ENCODE results near the gene KDELR1. TPM values are rescaled to one million over a fixed set of nuclear protein-coding genes. Genes with fewer than 3 reads are reported as not detected.

KDELR1 gene
- total RNA-seq, 1 experiment from 2014 or later, result 111 TPM

DNA sequence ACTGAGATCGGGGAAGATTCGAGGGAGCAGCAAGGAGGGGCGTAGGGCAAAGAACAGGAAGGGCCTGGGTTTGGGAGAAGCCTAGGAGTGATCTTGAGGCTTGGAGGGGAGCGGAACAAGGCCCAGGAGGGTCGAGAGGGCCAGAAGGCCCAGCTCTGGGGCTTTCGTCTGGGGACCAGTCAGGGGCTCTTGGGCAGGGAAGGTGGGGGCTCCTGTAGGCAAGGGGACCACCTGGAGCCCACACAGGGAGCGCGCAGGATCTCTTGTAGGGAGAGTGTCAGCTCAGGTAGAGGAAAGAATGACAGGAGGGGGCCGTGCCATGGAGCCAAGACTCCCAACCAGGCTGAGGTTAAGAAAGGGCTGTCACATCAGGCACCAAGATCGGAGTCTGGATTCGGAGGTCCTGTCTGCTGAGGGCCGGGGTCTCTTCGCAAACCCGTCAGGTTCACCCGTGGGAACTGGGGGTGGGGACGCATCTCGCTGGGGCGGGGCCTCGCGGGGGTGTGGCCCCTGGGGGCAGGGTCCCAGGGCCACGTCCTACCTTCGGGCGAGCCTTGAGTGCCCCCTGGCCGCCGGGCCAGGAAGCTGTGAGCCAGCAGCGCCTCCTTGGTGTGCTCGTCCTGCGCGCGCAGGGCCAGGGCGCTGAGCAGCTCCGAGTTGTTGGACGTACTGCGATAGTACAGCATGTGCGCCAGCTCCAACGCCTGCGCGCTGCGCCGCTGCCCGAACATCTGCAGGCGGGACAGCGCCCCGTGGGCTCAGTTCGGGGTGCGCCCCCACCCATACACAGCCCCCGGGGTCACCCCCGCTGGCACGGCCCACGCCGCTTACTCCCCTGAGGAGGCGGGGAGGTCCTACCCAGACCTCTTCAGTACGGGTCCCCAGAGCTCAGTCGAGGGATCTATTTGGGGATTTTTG lies 57.6 kb downstream of the KDELR1 start:
- Histone ChIP-seq H3K36me3 (ENCODE audit: control insufficient read depth, insufficient read depth, low read length) (no peaks in the 10 kb centered on the region), H3K9me3 (ENCODE audit: control insufficient read depth, insufficient read depth, low read depth, low read length) (no peaks in the 10 kb centered on the region), H3K27ac (ENCODE audit: low read length) (peak overlapping the region; percentile 71), H3K4me3 (ENCODE audit: low read depth in 2 of 2, low read length in 2 of 2) (peak overlapping the region; percentile 42 to 66), H3K4me1 (ENCODE audit: control insufficient read depth, insufficient read depth, low read length) (peaks cover 7% of the 10 kb centered on the region), H3K27me3 (ENCODE audit: control insufficient read depth, insufficient read depth, low read length) (no peaks in the 10 kb centered on the region)
- peak; percentile 90 for ATAC-seq
- BruUV-seq (replicated peaks), result no TSS peak
- intact Hi-C loops (cut with micrococcal nuclease; ENCODE audit: unreplicated experiment) (no loop called here), in situ Hi-C loops (cut with HindIII; ENCODE audit: low pct_unique_long_range_greater_than_20kb, low sequenced_read_pairs) (no loop called here)
- CTCF ChIA-PET, result interaction anchor here (0.7 to 2.3 kb wide), 8 partner anchors 9 to 228 kb away, joined by 3 to 20 read pairs (median 5); partner anchors contain the start of gene EMP3
- DNase-seq (ENCODE audit: low read depth, low spot score), result no peak
- peak; percentile 38; the same call in 1 of the 2 replicates for TF ChIP-seq POLR2AphosphoS5 (IDR thresholded peaks at IDR 0.05; ENCODE audit: low read depth, low read length)
- TF ChIP-seq, protein P1, sequence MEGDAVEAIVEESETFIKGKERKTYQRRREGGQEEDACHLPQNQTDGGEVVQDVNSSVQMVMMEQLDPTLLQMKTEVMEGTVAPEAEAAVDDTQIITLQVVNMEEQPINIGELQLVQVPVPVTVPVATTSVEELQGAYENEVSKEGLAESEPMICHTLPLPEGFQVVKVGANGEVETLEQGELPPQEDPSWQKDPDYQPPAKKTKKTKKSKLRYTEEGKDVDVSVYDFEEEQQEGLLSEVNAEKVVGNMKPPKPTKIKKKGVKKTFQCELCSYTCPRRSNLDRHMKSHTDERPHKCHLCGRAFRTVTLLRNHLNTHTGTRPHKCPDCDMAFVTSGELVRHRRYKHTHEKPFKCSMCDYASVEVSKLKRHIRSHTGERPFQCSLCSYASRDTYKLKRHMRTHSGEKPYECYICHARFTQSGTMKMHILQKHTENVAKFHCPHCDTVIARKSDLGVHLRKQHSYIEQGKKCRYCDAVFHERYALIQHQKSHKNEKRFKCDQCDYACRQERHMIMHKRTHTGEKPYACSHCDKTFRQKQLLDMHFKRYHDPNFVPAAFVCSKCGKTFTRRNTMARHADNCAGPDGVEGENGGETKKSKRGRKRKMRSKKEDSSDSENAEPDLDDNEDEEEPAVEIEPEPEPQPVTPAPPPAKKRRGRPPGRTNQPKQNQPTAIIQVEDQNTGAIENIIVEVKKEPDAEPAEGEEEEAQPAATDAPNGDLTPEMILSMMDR (IDR thresholded peaks at IDR 0.05), result peak; percentile 88
- TF ChIP-seq SIN3A (IDR thresholded peaks at IDR 0.05; ENCODE audit: borderline replicate concordance, insufficient read depth, low read depth, low read length), result no peak; the same call in 1 of the 2 replicates
- POLR2A ChIA-PET, result interaction anchor here (0.6 to 0.9 kb wide), 4 partner anchors 11 to 249 kb away, joined by 3 to 6 read pairs (median 4); partner anchors contain the start of gene TMEM143

DNA sequence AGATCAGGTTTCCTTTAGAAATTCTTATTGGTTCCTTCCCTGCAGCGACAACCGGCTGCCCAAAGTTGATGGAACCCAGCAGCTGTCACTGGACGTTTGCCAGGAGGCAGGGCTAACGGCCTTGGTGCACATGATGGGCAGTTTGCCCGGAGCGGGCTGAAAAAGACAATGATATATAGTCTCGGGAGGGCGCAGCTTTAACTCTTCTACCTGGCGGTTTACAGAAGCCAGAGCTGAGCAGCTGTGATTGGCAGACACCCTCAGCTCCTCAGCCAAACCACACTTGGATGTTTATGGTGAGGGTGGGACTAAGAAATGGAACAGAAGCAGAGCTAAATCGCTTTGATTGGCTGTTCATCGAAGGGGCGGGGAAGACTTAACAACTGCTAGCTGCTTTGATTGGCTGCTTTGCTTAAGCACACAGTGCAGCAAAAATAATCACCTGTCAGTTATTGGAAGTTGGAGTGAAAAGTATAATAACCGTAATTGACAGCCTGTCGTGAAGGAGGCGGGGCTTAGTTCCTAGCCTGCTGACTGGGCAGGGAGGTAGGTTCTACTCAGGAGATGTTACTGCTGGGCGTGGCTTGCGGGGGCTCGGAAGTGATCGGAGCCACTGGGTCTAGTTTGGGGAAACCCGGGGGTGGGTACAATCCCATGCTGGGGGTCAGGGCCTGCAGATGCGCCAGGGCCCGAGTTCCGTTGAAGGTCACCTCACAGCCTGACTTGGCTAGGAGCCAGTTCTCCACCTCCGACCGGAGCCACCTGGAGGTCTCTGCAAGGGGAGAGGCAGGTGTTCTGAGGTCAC lies 58.5 kb downstream of the KDELR1 start:
- ATAC-seq, result peak; percentile 86

More for the DNA sequence above, 58.5 kb downstream of the KDELR1 start:
- Histone ChIP-seq H3K9me3 (ENCODE audit: control insufficient read depth, insufficient read depth, low read depth, low read length) (no peaks in the 10 kb centered on the region), H3K4me1 (ENCODE audit: control insufficient read depth, insufficient read depth, low read length) (peaks cover 7% of the 10 kb centered on the region), H3K27me3 (ENCODE audit: control insufficient read depth, insufficient read depth, low read length) (no peaks in the 10 kb centered on the region), H3K4me3 (ENCODE audit: low read depth in 2 of 2, low read length in 2 of 2) (peak overlapping the region; percentile 42 to 66), H3K36me3 (ENCODE audit: control insufficient read depth, insufficient read depth, low read length) (no peaks in the 10 kb centered on the region), H3K27ac (ENCODE audit: low read length) (peak overlapping the region; percentile 67)
- ChIA-PET CTCF (interaction anchor here (0.7 to 2.3 kb wide), 3 partner anchors 12 to 24 kb away, joined by 3 to 20 read pairs (median 18); a partner anchor contains a TSS), POLR2A (interaction anchor here (0.5 to 0.9 kb wide), 2 partner anchors 10 to 422 kb away, joined by 4 to 12 read pairs; partner anchors contain the start of gene FGF21)
- intact Hi-C loops (cut with micrococcal nuclease; ENCODE audit: unreplicated experiment), result no loop called here
- in situ Hi-C loops (cut with HindIII; ENCODE audit: low pct_unique_long_range_greater_than_20kb, low sequenced_read_pairs), result no loop called here
- no peak for DNase-seq (ENCODE audit: low read depth, low spot score)
- no TSS peak for BruUV-seq (replicated peaks)
- TF ChIP-seq POLR2AphosphoS5 (IDR thresholded peaks at IDR 0.05; ENCODE audit: low read depth, low read length) (no peak), SIN3A (IDR thresholded peaks at IDR 0.05; ENCODE audit: borderline replicate concordance, insufficient read depth, low read depth, low read length) (no peak), TCF7L2 (IDR thresholded peaks at IDR 0.05; ENCODE audit: low read depth, low read length) (no peak)
- TF ChIP-seq, protein P1 (IDR thresholded peaks at IDR 0.05), result no peak
- TF ChIP-seq, protein P2, sequence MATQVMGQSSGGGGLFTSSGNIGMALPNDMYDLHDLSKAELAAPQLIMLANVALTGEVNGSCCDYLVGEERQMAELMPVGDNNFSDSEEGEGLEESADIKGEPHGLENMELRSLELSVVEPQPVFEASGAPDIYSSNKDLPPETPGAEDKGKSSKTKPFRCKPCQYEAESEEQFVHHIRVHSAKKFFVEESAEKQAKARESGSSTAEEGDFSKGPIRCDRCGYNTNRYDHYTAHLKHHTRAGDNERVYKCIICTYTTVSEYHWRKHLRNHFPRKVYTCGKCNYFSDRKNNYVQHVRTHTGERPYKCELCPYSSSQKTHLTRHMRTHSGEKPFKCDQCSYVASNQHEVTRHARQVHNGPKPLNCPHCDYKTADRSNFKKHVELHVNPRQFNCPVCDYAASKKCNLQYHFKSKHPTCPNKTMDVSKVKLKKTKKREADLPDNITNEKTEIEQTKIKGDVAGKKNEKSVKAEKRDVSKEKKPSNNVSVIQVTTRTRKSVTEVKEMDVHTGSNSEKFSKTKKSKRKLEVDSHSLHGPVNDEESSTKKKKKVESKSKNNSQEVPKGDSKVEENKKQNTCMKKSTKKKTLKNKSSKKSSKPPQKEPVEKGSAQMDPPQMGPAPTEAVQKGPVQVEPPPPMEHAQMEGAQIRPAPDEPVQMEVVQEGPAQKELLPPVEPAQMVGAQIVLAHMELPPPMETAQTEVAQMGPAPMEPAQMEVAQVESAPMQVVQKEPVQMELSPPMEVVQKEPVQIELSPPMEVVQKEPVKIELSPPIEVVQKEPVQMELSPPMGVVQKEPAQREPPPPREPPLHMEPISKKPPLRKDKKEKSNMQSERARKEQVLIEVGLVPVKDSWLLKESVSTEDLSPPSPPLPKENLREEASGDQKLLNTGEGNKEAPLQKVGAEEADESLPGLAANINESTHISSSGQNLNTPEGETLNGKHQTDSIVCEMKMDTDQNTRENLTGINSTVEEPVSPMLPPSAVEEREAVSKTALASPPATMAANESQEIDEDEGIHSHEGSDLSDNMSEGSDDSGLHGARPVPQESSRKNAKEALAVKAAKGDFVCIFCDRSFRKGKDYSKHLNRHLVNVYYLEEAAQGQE (IDR thresholded peaks at IDR 0.05; ENCODE audit: insufficient read depth in 1 of 2, low read depth in 2 of 2, low read length in 1 of 2), result no peak

Data from Panc1 (cell line).